Measurements from ENCODE around the gene FANCD2.
"Not testable (repeated sequence)": the region's sequence is repeated elsewhere in the genome, so short reads cannot be mapped to it uniquely, and the experiment has no call there.

The FANCD2 gene

DNA sequence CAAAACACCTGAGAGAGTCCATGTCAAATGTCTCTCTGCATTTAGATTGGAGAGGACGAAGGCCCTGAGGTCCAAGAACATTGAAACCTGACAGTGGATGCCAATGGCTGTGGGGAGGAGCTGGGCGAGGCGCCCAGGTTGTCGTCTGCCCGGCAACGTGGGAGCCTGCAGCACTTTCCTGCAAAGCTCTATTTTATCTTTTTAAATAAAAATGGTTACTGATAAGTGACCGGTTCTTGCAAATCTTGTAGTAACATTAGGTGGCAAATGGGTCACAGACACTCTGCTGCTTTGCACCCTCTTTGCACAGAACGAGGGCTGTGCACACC, 19.5 kb upstream of the FANCD2 start:
- no peak for DNase-seq (ENCODE audit: low read depth)
- no peak overlapping the region for H3K4me3 ChIP-seq (ENCODE audit: control insufficient read depth, low read depth, low read length)
- no peak for TF ChIP-seq CTCF (IDR thresholded peaks at IDR 0.05; ENCODE audit: control insufficient read depth, insufficient read depth, low read depth, low read length, missing control alignments)

DNA sequence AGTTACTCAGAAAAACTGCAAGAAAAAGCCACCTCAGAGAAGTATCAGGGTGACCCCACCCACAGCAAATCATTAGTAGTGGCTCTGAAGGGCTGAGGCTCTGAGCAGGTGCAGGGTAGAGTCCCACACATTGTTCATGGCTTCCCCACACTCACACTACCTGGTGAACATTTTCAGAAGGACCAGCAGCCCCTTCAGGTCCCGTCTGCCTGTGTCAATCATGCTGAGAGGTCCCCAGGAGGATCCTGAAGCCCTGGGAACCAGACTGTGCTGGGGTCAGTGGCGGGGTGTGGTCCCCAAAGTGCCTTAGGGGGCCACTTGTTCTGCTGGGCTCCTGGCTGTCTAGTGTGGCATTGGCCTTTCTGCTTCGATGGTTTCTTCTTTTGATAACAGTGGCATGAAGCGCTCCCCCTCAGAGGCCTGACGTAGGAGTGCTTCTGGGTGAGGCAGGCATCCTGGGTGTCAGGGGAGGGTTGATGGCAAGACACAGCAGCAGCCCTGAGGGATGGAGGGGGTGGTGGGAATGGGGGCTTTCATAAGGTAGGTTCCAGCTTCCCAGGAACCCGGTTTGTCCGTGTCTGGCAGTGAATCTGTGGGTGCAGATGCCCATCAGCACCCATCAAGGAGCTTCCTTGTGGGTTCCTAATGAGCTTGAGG, 19.0 kb upstream of the FANCD2 start:
- no peak for TF ChIP-seq CTCF (IDR thresholded peaks at IDR 0.05; ENCODE audit: control insufficient read depth, insufficient read depth, low read depth, low read length, missing control alignments)
- H3K4me3 ChIP-seq (ENCODE audit: control insufficient read depth, low read depth, low read length), result no peak overlapping the region
- DNase-seq (ENCODE audit: low read depth), result no peak

GRCh38 chr3:10008216-10008587, 18.0 kb upstream of the FANCD2 start:
- DNase-seq (ENCODE audit: low read depth); H3K4me3 ChIP-seq (ENCODE audit: control insufficient read depth, low read depth, low read length): not testable (repeated sequence)

GRCh38 chr3:10008588-10009344, 17.5 kb upstream of the FANCD2 start:
- TF ChIP-seq CTCF (IDR thresholded peaks at IDR 0.05; ENCODE audit: control insufficient read depth, insufficient read depth, low read depth, low read length, missing control alignments), result no peak
- DNase-seq (ENCODE audit: low read depth), result no peak
- H3K4me3 ChIP-seq (ENCODE audit: control insufficient read depth, low read depth, low read length), result peak overlapping the region; percentile 52

DNA sequence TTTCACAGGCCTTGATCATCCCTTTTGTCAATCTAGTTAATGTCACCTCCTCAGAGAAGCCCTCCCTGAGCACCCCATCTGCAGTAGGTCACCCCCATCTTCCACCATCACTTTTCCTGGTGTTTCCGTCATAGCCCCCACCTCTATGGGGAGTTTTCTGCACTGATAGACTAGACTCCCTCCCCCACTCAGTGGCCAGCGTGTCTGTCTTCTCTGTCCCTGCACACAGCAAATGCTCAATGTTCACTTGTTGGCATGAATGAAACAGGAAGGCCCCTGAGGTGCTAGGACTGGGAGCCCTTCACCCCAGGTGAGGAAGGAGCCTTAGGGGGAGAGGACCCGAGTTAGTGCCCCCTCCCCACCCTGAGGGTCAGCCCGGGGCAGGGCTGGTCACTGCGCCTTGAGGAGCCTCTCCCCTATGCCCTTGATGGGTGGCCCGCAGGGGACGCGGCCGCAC, 15.8 kb upstream of the FANCD2 start:
- peak overlapping the region; percentile 65 for H3K4me3 ChIP-seq (ENCODE audit: control insufficient read depth, low read depth, low read length)
- TF ChIP-seq CTCF (IDR thresholded peaks at IDR 0.05; ENCODE audit: control insufficient read depth, insufficient read depth, low read depth, low read length, missing control alignments), result no peak
- no peak for DNase-seq (ENCODE audit: low read depth)

- H3K4me3 ChIP-seq (ENCODE audit: control insufficient read depth, low read depth, low read length), result peak overlapping the region; percentile 65
- DNase-seq (ENCODE audit: low read depth), result no peak
- TF ChIP-seq CTCF (IDR thresholded peaks at IDR 0.05; ENCODE audit: control insufficient read depth, insufficient read depth, low read depth, low read length, missing control alignments), result no peak
Observed at GRCh38 chr3:10010878-10011465, 15.3 kb upstream of the FANCD2 start.

DNA sequence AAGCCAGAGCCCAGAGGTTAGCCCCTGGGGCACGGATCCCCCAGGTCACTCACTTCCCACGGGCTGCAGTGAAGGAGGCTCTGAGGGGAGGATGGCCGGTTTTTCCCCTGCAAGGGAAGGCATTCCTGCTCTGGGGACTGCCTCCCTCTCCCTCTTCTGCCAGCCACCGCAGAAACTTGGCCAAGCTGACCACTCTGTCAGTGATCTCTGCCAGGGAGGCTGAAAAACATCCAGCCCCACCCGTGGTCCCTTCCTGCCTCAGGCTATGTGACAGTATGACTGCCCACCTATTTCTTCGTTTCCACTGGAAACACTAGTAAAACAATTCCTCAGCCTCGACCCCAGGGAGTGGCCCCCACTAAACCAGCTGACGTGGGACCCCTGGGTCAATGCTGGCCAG, 14.6 kb upstream of the FANCD2 start:
- no peak for TF ChIP-seq CTCF (IDR thresholded peaks at IDR 0.05; ENCODE audit: control insufficient read depth, insufficient read depth, low read depth, low read length, missing control alignments)
- DNase-seq (ENCODE audit: low read depth), result no peak
- H3K4me3 ChIP-seq (ENCODE audit: control insufficient read depth, low read depth, low read length), result peak overlapping the region; percentile 43
